Measurements from ENCODE around the gene FAM237B. TPM values are rescaled to one million over a fixed set of nuclear protein-coding genes. Genes with fewer than 3 reads are reported as not detected.
"Not testable (repeated sequence)": the region's sequence is repeated elsewhere in the genome, so short reads cannot be mapped to it uniquely, and the experiment has no call there.

The FAM237B gene
- total RNA-seq (not detected), polyA plus RNA-seq (ENCODE audit: insufficient read length in 6 of 6) (under 1 TPM; 0.11 to 0.31 (median 0.20) TPM)
- long read RNA-seq, donor 1 = 0 reads
- long read RNA-seq, donor 2 = 0 reads
- long read RNA-seq, donor 3 = 0 reads
- long read RNA-seq, donor 4 = 0 reads
- long read RNA-seq, donor 5 = 0 reads
- long read RNA-seq, donor 6 = 0 reads
- long read RNA-seq, donor 7 = 0 reads
- long read RNA-seq, donor 8 = 0 reads
- long read RNA-seq, donor 9 = 0 reads
- long read RNA-seq, donor 10 = 0 reads
- long read RNA-seq, donor 11 = 0 reads
- long read RNA-seq, donor 12 = 0 reads

- Histone ChIP-seq H3K4me1 (peaks cover 0 to 7% of the 10 kb centered on the region in 2 donors), H3K4me3 (peak within 1 kb of the TSS in 1 of 2 donors; percentile 3), H3K36me3 (no peaks in the 10 kb centered on the region), H3K9me3 (no peaks in the 10 kb centered on the region), H3K27me3 (peaks cover 43 to 77% of the 10 kb centered on the region in 2 donors), H3K27ac (no peak within 1 kb of the TSS)
- ATAC-seq (peak; percentile 56), DNase-seq (peak in 2 of 4 donors; percentile 9 to 80)
- TF ChIP-seq, protein P1, sequence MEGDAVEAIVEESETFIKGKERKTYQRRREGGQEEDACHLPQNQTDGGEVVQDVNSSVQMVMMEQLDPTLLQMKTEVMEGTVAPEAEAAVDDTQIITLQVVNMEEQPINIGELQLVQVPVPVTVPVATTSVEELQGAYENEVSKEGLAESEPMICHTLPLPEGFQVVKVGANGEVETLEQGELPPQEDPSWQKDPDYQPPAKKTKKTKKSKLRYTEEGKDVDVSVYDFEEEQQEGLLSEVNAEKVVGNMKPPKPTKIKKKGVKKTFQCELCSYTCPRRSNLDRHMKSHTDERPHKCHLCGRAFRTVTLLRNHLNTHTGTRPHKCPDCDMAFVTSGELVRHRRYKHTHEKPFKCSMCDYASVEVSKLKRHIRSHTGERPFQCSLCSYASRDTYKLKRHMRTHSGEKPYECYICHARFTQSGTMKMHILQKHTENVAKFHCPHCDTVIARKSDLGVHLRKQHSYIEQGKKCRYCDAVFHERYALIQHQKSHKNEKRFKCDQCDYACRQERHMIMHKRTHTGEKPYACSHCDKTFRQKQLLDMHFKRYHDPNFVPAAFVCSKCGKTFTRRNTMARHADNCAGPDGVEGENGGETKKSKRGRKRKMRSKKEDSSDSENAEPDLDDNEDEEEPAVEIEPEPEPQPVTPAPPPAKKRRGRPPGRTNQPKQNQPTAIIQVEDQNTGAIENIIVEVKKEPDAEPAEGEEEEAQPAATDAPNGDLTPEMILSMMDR (IDR thresholded peaks at IDR 0.05) = no peak
- intact Hi-C loops (cut with DNase I) = no loop called here
Measured at GRCh38 chr7:90320801-90321494, at the start of gene FAM237B. TSS of gene FAM237B (minus strand) at chr7:90321304. CDS start at chr7:90319748, 1,556 bp downstream.

DNA sequence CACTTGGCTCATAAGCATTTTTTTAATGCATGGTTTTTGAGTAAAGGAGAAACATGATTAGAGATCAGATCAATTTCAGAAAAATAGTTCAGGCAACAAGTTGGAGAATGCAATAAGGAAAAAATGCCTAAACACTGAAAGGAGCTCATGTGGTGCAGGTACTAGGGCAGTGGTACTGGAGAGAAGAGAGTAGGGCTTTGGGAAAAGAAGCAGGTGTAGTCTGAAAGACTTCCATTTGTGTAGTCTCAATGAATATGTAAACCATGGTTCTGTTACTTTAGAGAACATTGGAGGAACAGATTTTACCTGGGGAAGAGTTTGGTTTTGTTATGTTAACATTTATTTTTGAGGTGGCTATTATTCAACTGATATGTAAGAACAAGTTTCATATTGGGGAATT, 30.9 kb upstream of the FAM237B start:
- Histone ChIP-seq H3K4me1 (peaks cover 0 to 16% of the 10 kb centered on the region in 2 donors), H3K4me3 (no peak overlapping the region), H3K27ac (no peak overlapping the region), H3K27me3 (no peaks in the 10 kb centered on the region), H3K36me3 (peaks cover 0 to 24% of the 10 kb centered on the region in 2 donors), H3K9me3 (no peaks in the 10 kb centered on the region)
- TF ChIP-seq, protein P1 (IDR thresholded peaks at IDR 0.05) = no peak
- ATAC-seq (no peak), DNase-seq (no peak)
- intact Hi-C loops (cut with DNase I) = no loop called here

- intact Hi-C loops (cut with DNase I); H3K27me3 ChIP-seq; ATAC-seq; H3K27ac ChIP-seq; H3K9me3 ChIP-seq; DNase-seq; H3K4me3 ChIP-seq; H3K36me3 ChIP-seq: not testable (repeated sequence)
- peaks cover 0 to 17% of the 10 kb centered on the region in 2 donors for H3K4me1 ChIP-seq
Measured at GRCh38 chr7:90350032-90350431, 28.9 kb upstream of the FAM237B start.

- no peak for ATAC-seq
- no peak overlapping the region for H3K4me3 ChIP-seq
- no peaks in the 10 kb centered on the region for H3K9me3 ChIP-seq
- H3K4me1 ChIP-seq = peaks cover 0 to 17% of the 10 kb centered on the region in 2 donors
- TF ChIP-seq, protein P1 (IDR thresholded peaks at IDR 0.05) = no peak
- no peaks in the 10 kb centered on the region for H3K27me3 ChIP-seq
- no peak for DNase-seq
- no peak overlapping the region for H3K27ac ChIP-seq
- H3K36me3 ChIP-seq = no peaks in the 10 kb centered on the region
- intact Hi-C loops (cut with DNase I) = no loop called here
Measured at GRCh38 chr7:90349305-90349704, 28.2 kb upstream of the FAM237B start.

DNA sequence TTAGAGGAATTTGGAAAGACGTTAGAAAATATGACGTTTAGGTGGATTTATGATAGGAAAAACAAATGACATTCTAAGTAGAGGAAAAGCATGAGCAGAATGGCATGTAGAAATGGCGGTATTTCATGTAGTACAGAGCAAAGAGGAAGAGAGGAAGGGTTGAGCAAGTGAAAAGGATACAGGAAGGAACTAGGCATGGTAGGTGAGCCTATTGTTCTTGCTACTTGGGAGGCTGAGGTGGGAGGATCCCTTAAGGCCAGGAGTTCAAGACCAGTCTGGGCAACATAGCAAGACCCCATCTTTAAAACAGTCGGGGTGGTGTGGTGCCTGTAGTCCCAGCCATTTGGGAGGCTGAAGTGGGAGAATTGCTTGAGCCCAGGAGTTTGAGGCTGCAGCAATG, 26.7 kb upstream of the FAM237B start:
- intact Hi-C loops (cut with DNase I) = no loop called here
- DNase-seq = no peak
- Histone ChIP-seq H3K4me3 (peak overlapping the region in 1 of 2 donors; percentile 70), H3K27ac (no peak overlapping the region), H3K4me1 (peaks cover 0 to 17% of the 10 kb centered on the region in 2 donors), H3K9me3 (no peaks in the 10 kb centered on the region), H3K36me3 (no peaks in the 10 kb centered on the region), H3K27me3 (no peaks in the 10 kb centered on the region)
- TF ChIP-seq, protein P1 (IDR thresholded peaks at IDR 0.05) = no peak
- ATAC-seq = no peak

Data from left lung (tissue), 14 donors.